ENCODE data around the gene TBC1D13. TPM values are rescaled to one million over a fixed set of nuclear protein-coding genes. Genes with fewer than 3 reads are reported as not detected.

Gene TBC1D13
- total RNA-seq, 6 donors from 2014 or later, result 14.7 to 27.0 (median 19.2) TPM

GRCh38 chr9:128782669-128783068 lies 4.4 kb upstream of the TBC1D13 start:
- Histone ChIP-seq H3K4me1 (peaks cover 1 to 9% (median 5%) of the 10 kb centered on the region in 4 donors), H3K9me3 (peaks cover 0 to 7% (median 0%) of the 10 kb centered on the region in 4 donors), H3K36me3 (no peaks in the 10 kb centered on the region), H3K27ac (no peak overlapping the region), H3K4me3 (no peak overlapping the region), H3K27me3 (no peaks in the 10 kb centered on the region)
- ATAC-seq (ENCODE audit: low FRiP score in 2 of 2), result no peak
- WGBS, 2 donors, result 94 to 100% methylated on average over 1 of the region's 1 CpG
- DNase-seq, result no peak
- TF ChIP-seq POLR2AphosphoS5 (IDR thresholded peaks at IDR 0.05), result no peak
- TF ChIP-seq CTCF (IDR thresholded peaks at IDR 0.05), result no peak
- no peak for TF ChIP-seq POLR2A (IDR thresholded peaks at IDR 0.05)
- TF ChIP-seq EP300 (IDR thresholded peaks at IDR 0.05), result no peak

- no peak overlapping the region for H3K4me3 ChIP-seq
- peaks cover 0 to 3% (median 2%) of the 10 kb centered on the region in 4 donors for H3K36me3 ChIP-seq
- peaks cover 0 to 7% (median 0%) of the 10 kb centered on the region in 4 donors for H3K9me3 ChIP-seq
- H3K4me1 ChIP-seq, result peaks cover 13 to 22% (median 13%) of the 10 kb centered on the region in 4 donors
- DNase-seq (no peak), ATAC-seq (ENCODE audit: low FRiP score in 2 of 2) (no peak)
- H3K27me3 ChIP-seq, result no peaks in the 10 kb centered on the region
- no peak overlapping the region for H3K27ac ChIP-seq
- TF ChIP-seq POLR2AphosphoS5 (IDR thresholded peaks at IDR 0.05) (no peak), POLR2A (IDR thresholded peaks at IDR 0.05) (no peak), EP300 (IDR thresholded peaks at IDR 0.05) (no peak), CTCF (IDR thresholded peaks at IDR 0.05) (no peak)
- 95 to 97% methylated on average over 6 of the region's 6 CpGs for WGBS, 2 donors
Measured at GRCh38 chr9:128785427-128785826, 1.6 kb upstream of the TBC1D13 start.

- Histone ChIP-seq H3K4me1 (peaks cover 13 to 22% (median 13%) of the 10 kb centered on the region in 4 donors), H3K27me3 (no peaks in the 10 kb centered on the region), H3K36me3 (peaks cover 10 to 26% (median 23%) of the 10 kb centered on the region in 4 donors), H3K9me3 (no peaks in the 10 kb centered on the region), H3K27ac (peak overlapping the region; percentile 82 to 88 (median 86)), H3K4me3 (peak overlapping the region; percentile 83 to 100 (median 98))
- peak in 1 of 2 donors; percentile 25 for ATAC-seq (ENCODE audit: low FRiP score in 2 of 2)
- TF ChIP-seq CTCF (IDR thresholded peaks at IDR 0.05), result no peak
- no peak for TF ChIP-seq POLR2AphosphoS5 (IDR thresholded peaks at IDR 0.05)
- no peak for TF ChIP-seq POLR2A (IDR thresholded peaks at IDR 0.05)
- no peak for TF ChIP-seq EP300 (IDR thresholded peaks at IDR 0.05)
- DNase-seq, result no peak
- 0 to 2% methylated on average over 7 of the region's 7 CpGs for WGBS, 2 donors
Measured at GRCh38 chr9:128787659-128788058, 606 bp downstream of the TBC1D13 start.

- Histone ChIP-seq H3K4me3 (peak overlapping the region in 1 of 4 donors; percentile 98), H3K36me3 (peaks cover 13 to 34% (median 31%) of the 10 kb centered on the region in 4 donors), H3K27me3 (no peaks in the 10 kb centered on the region), H3K9me3 (no peaks in the 10 kb centered on the region), H3K27ac (peak overlapping the region in 1 of 4 donors; percentile 88), H3K4me1 (peaks cover 13 to 22% (median 13%) of the 10 kb centered on the region in 4 donors)
- DNase-seq (no peak), ATAC-seq (ENCODE audit: low FRiP score in 2 of 2) (no peak)
- no peak for TF ChIP-seq CTCF (IDR thresholded peaks at IDR 0.05)
- TF ChIP-seq POLR2AphosphoS5 (IDR thresholded peaks at IDR 0.05), result no peak
- no peak for TF ChIP-seq POLR2A (IDR thresholded peaks at IDR 0.05)
- no peak for TF ChIP-seq EP300 (IDR thresholded peaks at IDR 0.05)
- WGBS, 2 donors, result 90% methylated on average over 1 of the region's 1 CpG; no CpG with 5 or more reads in 1 of the 2 donors
Measured at GRCh38 chr9:128788445-128788844, 1.4 kb downstream of the TBC1D13 start.

- Histone ChIP-seq H3K4me1 (peaks cover 13 to 22% (median 13%) of the 10 kb centered on the region in 4 donors), H3K27me3 (no peaks in the 10 kb centered on the region), H3K4me3 (no peak overlapping the region), H3K9me3 (no peaks in the 10 kb centered on the region), H3K27ac (no peak overlapping the region), H3K36me3 (peaks cover 13 to 50% (median 40%) of the 10 kb centered on the region in 4 donors)
- 89 to 91% methylated on average over 4 of the region's 4 CpGs for WGBS, 2 donors
- TF ChIP-seq CTCF (IDR thresholded peaks at IDR 0.05) (no peak), POLR2AphosphoS5 (IDR thresholded peaks at IDR 0.05) (no peak), POLR2A (IDR thresholded peaks at IDR 0.05) (no peak), EP300 (IDR thresholded peaks at IDR 0.05) (no peak)
- no peak for DNase-seq
- ATAC-seq (ENCODE audit: low FRiP score in 2 of 2), result no peak
Measured at GRCh38 chr9:128790536-128790935, 3.5 kb downstream of the TBC1D13 start.

All from upper lobe of left lung (tissue), 6 donors.